Breast epithelium (tissue), 4 donors: ENCODE data around the gene ACTR3. TPM values are rescaled to one million over a fixed set of nuclear protein-coding genes. Genes with fewer than 3 reads are reported as not detected.

Experiments used
- DNase-seq, 2 donors: peaks; one replicate each; pipeline ENCODE4 v3.0.0-alpha.2; 2019; ENCODE audit warnings: low spot score in 2 of 2
- H3K27ac ChIP-seq, 2 donors: fragments of 200-600 bp; sonication (generic) in 1 of 2; one replicate each; pipeline ENCODE4 v1.5.1; 2016 to 2019; ENCODE audit warnings: mild to moderate bottlenecking in 1 of 2
- H3K27me3 ChIP-seq, 2 donors: fragments of 200-600 bp; sonication (generic) in 1 of 2; one replicate each; pipeline versions ENCODE4 v1.5.1 to v1.6.0; 2017 to 2019; ENCODE audit warnings: control low read depth in 1 of 2, mild to moderate bottlenecking in 1 of 2
- H3K36me3 ChIP-seq: fragments of 200-600 bp; one replicate; pipeline ENCODE4 v1.5.1; 2019
- H3K4me1 ChIP-seq, 2 donors: fragments of 200-600 bp; sonication (generic); one replicate each; pipeline ENCODE4 v1.5.1; 2016 to 2019; ENCODE audit warnings: control low read depth in 1 of 2
- H3K4me3 ChIP-seq, 3 donors: fragments of 200-600 bp; sonication (generic); 1 replicate in 2 of 3; 2 replicates in 1 of 3; pipeline ENCODE4 v1.5.1; 2016 to 2019; ENCODE audit warnings: mild to moderate bottlenecking in 3 of 3, moderate library complexity in 2 of 3
- H3K9me3 ChIP-seq, 2 donors: fragments of 200-600 bp; sonication (generic) in 1 of 2; one replicate each; pipeline ENCODE4 v1.5.1; 2016 to 2019; ENCODE audit warnings: control low read depth in 1 of 2
- POLR2A ChIP-seq: fragments of 450-650 bp; IDR thresholded peaks from one replicate; pipeline ENCODE4 v1.6.1; 2016; ENCODE audit warnings: antibody characterized with exemption, mild to moderate bottlenecking, moderate library complexity
- POLR2AphosphoS5 ChIP-seq, 3 donors: sonication (generic); formaldehyde crosslinking; IDR thresholded peaks; one replicate each; pipeline ENCODE4 v1.6.1; 2017; ENCODE audit warnings: antibody characterized with exemption in 3 of 3
- intact Hi-C: fragments of 100-400 bp; cut with DNase I; formaldehyde crosslinking; loops from one replicate; pipeline ENCODE4 v1.15.1; 2023; ENCODE audit warnings: low total_unique reads
- total RNA-seq, 3 donors: library from RNA; depleted of rRNA; stranded (reverse); fragments of >200 nt; gene quantifications; one replicate each; pipeline ENCODE4 v1.1.0, GENCODE V29; 2016
- TF ChIP-seq, protein P1 (sequence below), 3 donors: fragments of 450-650 bp; IDR thresholded peaks; one replicate each; pipeline ENCODE4 v1.5.1; 2016 to 2017; ENCODE audit warnings: antibody characterized with exemption in 3 of 3, mild to moderate bottlenecking in 3 of 3, moderate library complexity in 3 of 3

ACTR3 gene
- total RNA-seq, 3 donors from 2014 or later, result 98.4 to 150 (median 117) TPM

GRCh38 chr2:113905886-113906285 lies 16.0 kb downstream of the ACTR3 start:
- H3K4me3 ChIP-seq, result no peak overlapping the region
- H3K4me1 ChIP-seq, result no peaks in the 10 kb centered on the region
- H3K36me3 ChIP-seq, result no peaks in the 10 kb centered on the region
- no peaks in the 10 kb centered on the region for H3K27me3 ChIP-seq
- TF ChIP-seq POLR2A, result no peak
- TF ChIP-seq, protein P1, sequence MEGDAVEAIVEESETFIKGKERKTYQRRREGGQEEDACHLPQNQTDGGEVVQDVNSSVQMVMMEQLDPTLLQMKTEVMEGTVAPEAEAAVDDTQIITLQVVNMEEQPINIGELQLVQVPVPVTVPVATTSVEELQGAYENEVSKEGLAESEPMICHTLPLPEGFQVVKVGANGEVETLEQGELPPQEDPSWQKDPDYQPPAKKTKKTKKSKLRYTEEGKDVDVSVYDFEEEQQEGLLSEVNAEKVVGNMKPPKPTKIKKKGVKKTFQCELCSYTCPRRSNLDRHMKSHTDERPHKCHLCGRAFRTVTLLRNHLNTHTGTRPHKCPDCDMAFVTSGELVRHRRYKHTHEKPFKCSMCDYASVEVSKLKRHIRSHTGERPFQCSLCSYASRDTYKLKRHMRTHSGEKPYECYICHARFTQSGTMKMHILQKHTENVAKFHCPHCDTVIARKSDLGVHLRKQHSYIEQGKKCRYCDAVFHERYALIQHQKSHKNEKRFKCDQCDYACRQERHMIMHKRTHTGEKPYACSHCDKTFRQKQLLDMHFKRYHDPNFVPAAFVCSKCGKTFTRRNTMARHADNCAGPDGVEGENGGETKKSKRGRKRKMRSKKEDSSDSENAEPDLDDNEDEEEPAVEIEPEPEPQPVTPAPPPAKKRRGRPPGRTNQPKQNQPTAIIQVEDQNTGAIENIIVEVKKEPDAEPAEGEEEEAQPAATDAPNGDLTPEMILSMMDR (IDR thresholded peaks at IDR 0.05), result no peak
- no peak for TF ChIP-seq POLR2AphosphoS5 (IDR thresholded peaks at IDR 0.05)
- intact Hi-C loops, result no loop called here
- no peak overlapping the region for H3K27ac ChIP-seq
- no peak for DNase-seq
- H3K9me3 ChIP-seq, result no peaks in the 10 kb centered on the region

- H3K27me3 ChIP-seq, result no peaks in the 10 kb centered on the region
- TF ChIP-seq, protein P1 (IDR thresholded peaks at IDR 0.05), result no peak
- TF ChIP-seq POLR2A (no peak), POLR2AphosphoS5 (IDR thresholded peaks at IDR 0.05) (no peak)
- no peaks in the 10 kb centered on the region for H3K36me3 ChIP-seq
- no peaks in the 10 kb centered on the region for H3K4me1 ChIP-seq
- H3K9me3 ChIP-seq, result no peaks in the 10 kb centered on the region
- no peak overlapping the region for H3K27ac ChIP-seq
- no peak for DNase-seq
- intact Hi-C loops, result no loop called here
- H3K4me3 ChIP-seq, result no peak overlapping the region
These were observed 16.8 kb downstream of the ACTR3 start for GRCh38 chr2:113906647-113907046.

DNA sequence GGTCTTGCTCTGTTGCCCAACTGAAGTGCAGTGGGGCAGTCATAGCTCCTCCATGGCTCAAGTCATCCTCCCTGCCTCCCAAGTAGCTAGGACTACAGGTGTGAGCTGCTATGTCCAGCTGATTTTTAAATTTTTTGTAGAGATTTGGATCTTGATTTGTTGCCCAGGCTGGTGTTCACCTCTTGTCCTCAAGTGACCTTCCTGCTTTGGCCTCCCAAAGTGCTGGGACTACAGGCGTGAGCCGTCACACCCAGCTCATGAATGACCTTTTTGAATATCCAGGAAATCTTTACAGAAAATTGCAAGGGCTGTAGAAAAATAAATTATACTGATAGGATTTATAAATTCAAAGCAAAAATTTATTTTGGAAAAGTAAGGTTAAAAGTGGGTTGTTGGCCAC lies 17.4 kb downstream of the ACTR3 start:
- no peak for DNase-seq

DNA sequence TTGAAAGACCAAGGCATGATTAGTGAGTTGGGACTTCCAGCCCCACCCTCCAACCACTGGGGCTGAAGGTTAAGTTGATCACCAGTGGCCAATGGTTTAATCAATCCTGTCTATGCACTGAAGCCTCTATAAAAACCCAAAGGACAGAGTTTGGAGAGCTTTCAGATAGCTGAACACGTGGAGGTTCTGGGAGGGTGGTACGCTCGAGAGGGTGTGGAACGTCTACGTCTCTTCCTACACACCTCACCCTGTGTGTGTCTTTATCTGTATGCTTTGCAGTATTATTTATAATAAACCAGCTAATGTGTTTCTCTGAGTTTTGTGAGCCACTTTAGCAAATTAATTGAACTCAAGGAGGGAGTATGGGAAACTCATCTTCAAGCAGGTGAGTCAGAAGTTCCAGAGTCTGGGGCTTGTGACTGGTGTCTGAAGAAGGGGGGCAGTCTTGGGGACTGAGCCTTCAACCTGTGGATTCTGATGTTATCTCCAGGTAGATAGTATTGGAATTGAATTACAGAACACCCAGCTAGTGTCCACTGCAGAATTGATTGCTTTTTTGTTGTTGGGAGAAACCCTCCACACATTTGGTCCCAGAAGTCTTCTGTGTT lies 20.3 kb downstream of the ACTR3 start:
- Histone ChIP-seq H3K4me3 (no peak overlapping the region), H3K27me3 (no peaks in the 10 kb centered on the region), H3K4me1 (no peaks in the 10 kb centered on the region), H3K9me3 (no peaks in the 10 kb centered on the region), H3K27ac (no peak overlapping the region), H3K36me3 (no peaks in the 10 kb centered on the region)
- intact Hi-C loops, result no loop called here
- TF ChIP-seq POLR2AphosphoS5 (IDR thresholded peaks at IDR 0.05) (no peak), POLR2A (no peak)
- TF ChIP-seq, protein P1 (IDR thresholded peaks at IDR 0.05), result no peak
- no peak for DNase-seq

More for the DNA sequence above, 17.4 kb downstream of the ACTR3 start:
- H3K4me3 ChIP-seq, result no peak overlapping the region
- intact Hi-C loops, result no loop called here
- no peaks in the 10 kb centered on the region for H3K9me3 ChIP-seq
- H3K4me1 ChIP-seq, result no peaks in the 10 kb centered on the region
- TF ChIP-seq, protein P1 (IDR thresholded peaks at IDR 0.05), result no peak
- TF ChIP-seq POLR2AphosphoS5 (IDR thresholded peaks at IDR 0.05) (no peak), POLR2A (no peak)
- H3K36me3 ChIP-seq, result no peaks in the 10 kb centered on the region
- no peaks in the 10 kb centered on the region for H3K27me3 ChIP-seq
- no peak overlapping the region for H3K27ac ChIP-seq

- Histone ChIP-seq H3K27ac (no peak overlapping the region), H3K4me3 (no peak overlapping the region), H3K36me3 (no peaks in the 10 kb centered on the region), H3K27me3 (no peaks in the 10 kb centered on the region), H3K4me1 (no peaks in the 10 kb centered on the region), H3K9me3 (no peaks in the 10 kb centered on the region)
- TF ChIP-seq, protein P1 (IDR thresholded peaks at IDR 0.05), result no peak
- TF ChIP-seq POLR2A, result no peak
- no peak for DNase-seq
- intact Hi-C loops, result no loop called here
These were observed 21.2 kb downstream of the ACTR3 start for GRCh38 chr2:113910967-113911678.
